ENCODE measurements around the gene MYO5A. TPM values are rescaled to one million over a fixed set of nuclear protein-coding genes. Genes with fewer than 3 reads are reported as not detected.
"Not testable (repeated sequence)": the region's sequence is repeated elsewhere in the genome, so short reads cannot be mapped to it uniquely, and the experiment has no call there.

Gene MYO5A
- total RNA-seq, 4 donors from 2014 or later: 8.9 to 65.2 (median 12.7) TPM

GRCh38 chr15:52439470-52439869 is 89.2 kb downstream of the MYO5A start:
- no peak for DNase-seq
- no peak overlapping the region for H3K4me3 ChIP-seq
- no peaks in the 10 kb centered on the region for H3K36me3 ChIP-seq
- H3K4me1 ChIP-seq: no peaks in the 10 kb centered on the region
- no peak for TF ChIP-seq CTCF (IDR thresholded peaks at IDR 0.05)
- no peak for TF ChIP-seq POLR2A (IDR thresholded peaks at IDR 0.05)
- H3K27ac ChIP-seq: no peak overlapping the region
- no peaks in the 10 kb centered on the region for H3K27me3 ChIP-seq
- no peaks in the 10 kb centered on the region for H3K9me3 ChIP-seq

- not testable (repeated sequence) for H3K4me3 ChIP-seq, H3K27ac ChIP-seq, H3K4me1 ChIP-seq, DNase-seq, H3K36me3 ChIP-seq, H3K27me3 ChIP-seq, H3K9me3 ChIP-seq
Observed at GRCh38 chr15:52439042-52439441, 89.6 kb downstream of the MYO5A start.

GRCh38 chr15:52438047-52438446 is 90.6 kb downstream of the MYO5A start:
- Histone ChIP-seq H3K4me1 (no peaks in the 10 kb centered on the region), H3K9me3 (no peaks in the 10 kb centered on the region), H3K27ac (no peak overlapping the region), H3K36me3 (no peaks in the 10 kb centered on the region), H3K4me3 (no peak overlapping the region), H3K27me3 (no peaks in the 10 kb centered on the region)
- DNase-seq: no peak
- no peak for TF ChIP-seq POLR2A (IDR thresholded peaks at IDR 0.05)
- TF ChIP-seq CTCF (IDR thresholded peaks at IDR 0.05): no peak

- H3K4me1 ChIP-seq: no peaks in the 10 kb centered on the region
- no peaks in the 10 kb centered on the region for H3K27me3 ChIP-seq
- no peak overlapping the region for H3K4me3 ChIP-seq
- no peak for DNase-seq
- H3K27ac ChIP-seq: no peak overlapping the region
- H3K9me3 ChIP-seq: no peaks in the 10 kb centered on the region
- no peaks in the 10 kb centered on the region for H3K36me3 ChIP-seq
- TF ChIP-seq POLR2A (IDR thresholded peaks at IDR 0.05) (no peak), CTCF (IDR thresholded peaks at IDR 0.05) (no peak)
Observed at GRCh38 chr15:52437646-52438045, 91.0 kb downstream of the MYO5A start.

GRCh38 chr15:52436981-52437380 is 91.7 kb downstream of the MYO5A start:
- no peak overlapping the region for H3K4me3 ChIP-seq
- no peaks in the 10 kb centered on the region for H3K27me3 ChIP-seq
- TF ChIP-seq CTCF (IDR thresholded peaks at IDR 0.05): no peak
- no peak for TF ChIP-seq POLR2A (IDR thresholded peaks at IDR 0.05)
- H3K27ac ChIP-seq: no peak overlapping the region
- H3K9me3 ChIP-seq: no peaks in the 10 kb centered on the region
- no peaks in the 10 kb centered on the region for H3K36me3 ChIP-seq
- no peak for DNase-seq
- no peaks in the 10 kb centered on the region for H3K4me1 ChIP-seq

GRCh38 chr15:52434885-52435284 is 93.8 kb downstream of the MYO5A start:
- Histone ChIP-seq H3K27ac (no peak overlapping the region), H3K9me3 (no peaks in the 10 kb centered on the region), H3K27me3 (no peaks in the 10 kb centered on the region), H3K36me3 (no peaks in the 10 kb centered on the region), H3K4me1 (no peaks in the 10 kb centered on the region), H3K4me3 (no peak overlapping the region)
- no peak for DNase-seq
- TF ChIP-seq CTCF (IDR thresholded peaks at IDR 0.05): no peak
- TF ChIP-seq POLR2A (IDR thresholded peaks at IDR 0.05): no peak

Measured in Peyer's patch (tissue), 4 donors.